ENCODE data around the gene KLHL12.

- TF ChIP-seq CTCF (IDR thresholded peaks at IDR 0.05) (no peak), POLR2A (IDR thresholded peaks at IDR 0.05) (no peak)
These were observed 37.9 kb upstream of the KLHL12 start for GRCh38 chr1:202964791-202965410.
